PC-3 (cell line): ENCODE results near the gene CACNG5.

ENCODE experiments used
- EZH2 ChIP-seq: fragments of 300-600 bp; sonication (generic); IDR thresholded peaks from one replicate; pipeline ENCODE4 v1.6.1; 2017; ENCODE audit warnings: antibody characterized with exemption, mild to moderate bottlenecking, low read length; ENCODE audit not compliant: unreplicated experiment
- EZH2phosphoT487 ChIP-seq: fragments of 300-600 bp; sonication (generic); IDR thresholded peaks from 2 replicates; pipeline ENCODE4 v1.6.1; 2018; ENCODE audit warnings: mild to moderate bottlenecking, antibody characterized with exemption, low read length, borderline replicate concordance
- TF ChIP-seq, protein P1 (sequence below): fragments of 300-600 bp; sonication (generic); conservative IDR thresholded peaks from 2 replicates; pipeline ENCODE4 v1.5.1; 2017; ENCODE audit warnings: antibody characterized with exemption, low read depth, mild to moderate bottlenecking, low read length

GRCh38 chr17:66829386-66829864 lies 5.5 kb upstream of the CACNG5 start:
- no peak for TF ChIP-seq EZH2
- TF ChIP-seq, protein P1, sequence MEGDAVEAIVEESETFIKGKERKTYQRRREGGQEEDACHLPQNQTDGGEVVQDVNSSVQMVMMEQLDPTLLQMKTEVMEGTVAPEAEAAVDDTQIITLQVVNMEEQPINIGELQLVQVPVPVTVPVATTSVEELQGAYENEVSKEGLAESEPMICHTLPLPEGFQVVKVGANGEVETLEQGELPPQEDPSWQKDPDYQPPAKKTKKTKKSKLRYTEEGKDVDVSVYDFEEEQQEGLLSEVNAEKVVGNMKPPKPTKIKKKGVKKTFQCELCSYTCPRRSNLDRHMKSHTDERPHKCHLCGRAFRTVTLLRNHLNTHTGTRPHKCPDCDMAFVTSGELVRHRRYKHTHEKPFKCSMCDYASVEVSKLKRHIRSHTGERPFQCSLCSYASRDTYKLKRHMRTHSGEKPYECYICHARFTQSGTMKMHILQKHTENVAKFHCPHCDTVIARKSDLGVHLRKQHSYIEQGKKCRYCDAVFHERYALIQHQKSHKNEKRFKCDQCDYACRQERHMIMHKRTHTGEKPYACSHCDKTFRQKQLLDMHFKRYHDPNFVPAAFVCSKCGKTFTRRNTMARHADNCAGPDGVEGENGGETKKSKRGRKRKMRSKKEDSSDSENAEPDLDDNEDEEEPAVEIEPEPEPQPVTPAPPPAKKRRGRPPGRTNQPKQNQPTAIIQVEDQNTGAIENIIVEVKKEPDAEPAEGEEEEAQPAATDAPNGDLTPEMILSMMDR, result no peak
- TF ChIP-seq EZH2phosphoT487, result no peak
